HG03060 (cell line): ENCODE data around the gene CFAP57.
"Not testable (repeated sequence)": the region's sequence is repeated elsewhere in the genome, so short reads cannot be mapped to it uniquely, and the experiment has no call there.

ENCODE experiments used
- ATAC-seq: cut with Tn5 transposase; IDR thresholded peaks from one replicate; pipeline ENCODE4 v1.9.1; 2021; ENCODE audit warnings: low read depth, moderate number of reproducible peaks; ENCODE audit not compliant: unreplicated experiment

Gene CFAP57

DNA sequence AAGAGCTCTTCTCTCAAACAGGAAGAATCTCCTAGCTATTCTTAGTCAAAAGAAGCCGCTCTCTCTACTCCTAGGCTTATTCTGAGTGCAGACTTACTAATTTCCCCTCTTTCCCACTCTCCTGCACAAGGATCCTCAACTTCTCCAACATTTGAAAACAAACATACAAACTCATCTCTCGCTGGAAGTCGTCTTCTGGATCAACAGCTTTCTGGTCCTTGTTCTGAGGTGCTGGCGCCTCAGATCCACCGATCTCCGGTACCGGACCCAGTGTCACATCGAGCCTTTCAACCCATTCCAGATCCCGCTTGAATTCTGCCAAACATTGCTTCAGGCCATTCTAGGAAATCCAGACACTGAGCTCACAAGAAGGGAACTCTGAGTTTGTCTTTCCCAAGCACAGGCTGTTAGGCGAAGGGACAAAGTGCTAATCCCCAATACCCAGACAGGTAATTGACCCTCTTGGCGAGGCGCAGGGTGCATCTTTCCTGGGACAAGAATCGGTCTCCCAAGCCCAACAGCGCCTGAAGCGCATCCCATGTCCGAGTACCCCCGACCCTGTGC lies 736 bp upstream of the CFAP57 start:
- ATAC-seq: no peak

DNA sequence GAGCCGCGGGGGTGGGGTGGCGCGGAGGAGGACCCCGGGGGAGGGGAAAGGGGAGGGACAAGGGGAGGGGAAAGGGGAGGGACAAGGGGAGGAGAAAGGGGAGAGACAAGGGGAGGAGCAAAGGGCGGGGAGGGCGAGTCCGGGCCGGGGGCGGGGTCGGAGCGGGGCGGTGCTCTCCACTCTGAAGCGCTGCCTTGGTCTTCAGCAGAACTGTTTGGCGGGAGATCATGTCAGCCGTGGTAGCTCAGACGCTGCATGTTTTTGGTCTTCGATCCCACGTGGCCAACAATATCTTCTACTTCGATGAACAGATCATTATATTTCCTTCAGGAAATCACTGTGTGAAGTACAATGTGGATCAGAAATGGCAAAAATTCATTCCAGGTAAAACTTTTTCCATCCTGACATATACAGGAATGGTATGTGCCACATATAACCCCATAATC lies 420 bp downstream of the CFAP57 start:
- no peak for ATAC-seq

DNA sequence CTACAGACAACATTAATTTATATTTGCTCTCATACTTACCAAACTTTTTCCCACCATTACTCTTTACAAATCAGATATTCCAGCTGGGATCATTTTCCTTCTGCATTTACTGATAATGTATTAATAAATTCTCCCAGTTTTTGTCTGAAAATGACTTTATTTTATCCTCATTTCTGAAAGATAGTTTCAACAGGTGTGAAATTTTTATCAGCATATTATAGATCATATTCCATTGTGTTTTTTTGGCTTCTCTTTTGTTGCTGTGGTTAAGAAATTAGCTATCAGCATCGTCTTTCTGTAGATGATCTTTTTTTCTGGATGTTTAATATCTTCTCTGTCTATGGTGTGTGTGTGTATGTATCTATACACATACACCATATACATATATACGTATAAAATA lies 2.7 kb downstream of the CFAP57 start:
- ATAC-seq: no peak

DNA sequence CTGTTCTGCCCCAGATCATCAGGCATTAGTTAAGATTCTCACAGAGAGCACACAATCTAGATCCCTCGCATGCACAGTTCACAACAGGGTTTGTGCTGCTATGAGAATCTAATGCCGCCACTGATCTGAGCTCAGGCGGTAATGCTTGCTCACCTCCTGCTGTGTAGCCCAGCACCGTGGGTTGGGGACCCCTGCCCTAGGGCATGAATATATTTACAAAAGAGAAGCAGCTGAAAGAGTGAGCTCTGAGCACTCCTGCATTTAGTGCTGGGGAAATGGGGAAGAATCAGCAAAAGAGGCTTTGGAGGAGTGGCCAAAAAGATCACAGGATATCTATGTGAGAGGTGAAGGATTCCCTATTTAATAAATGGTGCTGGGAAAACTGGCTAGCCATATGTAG lies 5.6 kb downstream of the CFAP57 start:
- no peak for ATAC-seq

DNA sequence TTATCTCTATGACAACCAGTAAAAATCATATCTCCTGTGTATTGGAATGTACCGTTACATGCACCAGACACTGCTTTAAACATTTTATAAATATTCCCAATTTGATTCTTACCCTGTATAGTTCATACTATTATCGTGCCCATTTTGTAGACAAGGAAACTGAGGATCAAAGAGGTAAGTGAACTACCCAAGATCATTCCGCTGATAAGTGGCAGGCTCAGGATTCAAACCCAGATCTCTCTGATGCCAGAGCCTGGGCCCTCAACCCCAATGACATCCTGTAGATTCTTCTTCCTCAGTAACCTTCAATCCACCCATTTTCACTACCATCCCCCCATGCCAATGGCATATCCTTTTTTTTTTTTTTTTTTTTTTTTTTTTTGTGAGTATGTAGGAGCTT lies 12.3 kb downstream of the CFAP57 start:
- no peak for ATAC-seq

DNA sequence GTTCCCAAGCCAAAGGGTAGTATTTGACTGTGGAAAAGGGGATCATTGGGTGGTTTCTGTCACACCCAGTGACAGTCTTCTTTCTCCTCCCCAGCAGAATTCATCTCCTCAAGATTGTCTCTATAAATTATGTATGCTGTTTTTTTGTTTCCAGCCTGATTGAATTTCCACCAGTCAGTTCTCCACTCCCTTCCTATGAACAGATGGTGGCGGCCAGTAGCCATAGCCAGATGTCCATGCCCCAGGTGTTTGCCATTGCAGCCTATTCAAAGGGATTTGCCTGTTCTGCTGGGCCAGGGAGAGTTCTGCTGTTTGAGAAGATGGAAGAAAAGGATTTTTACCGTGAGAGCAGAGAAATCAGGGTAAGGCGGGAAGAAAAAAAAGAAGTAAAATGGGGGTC lies 12.9 kb downstream of the CFAP57 start:
- ATAC-seq: no peak

DNA sequence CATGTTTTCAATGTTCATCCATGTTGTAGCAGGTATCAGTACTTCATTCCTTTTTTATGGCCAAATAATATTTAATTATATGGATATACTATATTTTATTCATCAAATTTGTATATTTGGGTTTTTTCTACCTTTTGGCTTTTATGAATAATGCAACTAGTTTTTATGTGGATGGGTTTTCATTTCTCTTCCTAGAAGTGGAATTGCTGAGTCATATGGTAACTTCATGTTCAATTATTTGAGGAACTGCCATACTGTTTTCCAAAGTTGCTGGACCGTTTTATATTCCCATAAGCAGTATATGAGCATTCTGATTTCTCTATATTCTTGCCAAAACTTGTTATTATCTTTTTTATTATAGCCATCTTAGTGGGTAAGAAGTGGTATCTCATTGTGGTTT lies 16.0 kb downstream of the CFAP57 start:
- no peak for ATAC-seq

DNA sequence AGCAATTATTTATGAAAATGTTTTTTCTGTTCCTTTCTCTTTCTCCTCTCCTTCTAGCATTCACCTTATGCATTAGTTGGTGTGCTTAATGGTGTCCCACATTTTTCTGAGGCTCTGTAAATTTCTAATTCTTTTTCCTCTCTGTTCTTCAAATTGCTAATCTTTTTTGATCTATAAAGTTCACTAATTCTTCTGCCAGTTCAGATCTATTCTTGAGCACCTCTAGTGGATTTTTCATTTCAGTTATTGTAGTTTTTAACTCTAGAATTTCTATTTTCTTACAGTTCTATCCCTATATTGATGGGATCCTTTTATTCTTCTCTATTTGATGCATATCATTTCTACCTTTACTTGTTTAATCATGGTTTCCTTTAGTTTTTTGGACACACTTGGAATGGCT lies 22.4 kb downstream of the CFAP57 start:
- no peak for ATAC-seq

DNA sequence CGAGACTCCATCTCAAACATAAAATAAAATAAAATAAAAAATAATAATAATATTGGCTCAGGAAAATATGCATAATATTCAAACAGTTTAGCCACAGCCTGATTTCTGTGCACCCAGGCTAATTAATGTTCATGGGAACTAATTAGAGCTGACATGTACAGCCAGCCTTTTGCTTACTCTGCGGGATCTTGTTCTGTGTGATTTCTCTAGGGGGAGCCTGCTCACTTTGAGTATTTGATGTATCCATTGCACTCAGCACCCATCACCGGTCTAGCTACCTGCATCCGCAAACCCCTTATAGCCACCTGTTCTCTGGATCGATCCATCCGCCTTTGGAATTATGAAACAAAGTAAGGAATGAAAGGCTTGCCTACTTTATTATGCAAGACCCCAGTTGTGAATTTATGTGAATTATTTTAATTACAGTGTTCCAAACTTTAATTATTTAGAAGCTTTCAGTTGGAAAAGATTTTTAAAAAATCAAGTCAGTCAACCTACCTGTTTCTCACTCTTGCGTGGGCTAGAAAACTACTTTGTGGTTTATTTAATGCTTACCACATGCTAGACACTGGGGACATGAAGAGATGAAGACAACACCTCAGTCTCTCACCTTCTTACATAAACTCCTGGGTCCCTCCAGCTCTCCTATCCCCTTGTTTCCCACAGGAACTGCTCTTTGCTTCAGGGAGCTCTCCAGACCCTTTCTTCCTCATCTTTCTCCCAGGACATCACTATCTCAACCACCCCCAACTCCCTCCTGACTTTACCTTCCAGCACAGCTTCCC lies 25.4 kb downstream of the CFAP57 start:
- ATAC-seq: no peak

DNA sequence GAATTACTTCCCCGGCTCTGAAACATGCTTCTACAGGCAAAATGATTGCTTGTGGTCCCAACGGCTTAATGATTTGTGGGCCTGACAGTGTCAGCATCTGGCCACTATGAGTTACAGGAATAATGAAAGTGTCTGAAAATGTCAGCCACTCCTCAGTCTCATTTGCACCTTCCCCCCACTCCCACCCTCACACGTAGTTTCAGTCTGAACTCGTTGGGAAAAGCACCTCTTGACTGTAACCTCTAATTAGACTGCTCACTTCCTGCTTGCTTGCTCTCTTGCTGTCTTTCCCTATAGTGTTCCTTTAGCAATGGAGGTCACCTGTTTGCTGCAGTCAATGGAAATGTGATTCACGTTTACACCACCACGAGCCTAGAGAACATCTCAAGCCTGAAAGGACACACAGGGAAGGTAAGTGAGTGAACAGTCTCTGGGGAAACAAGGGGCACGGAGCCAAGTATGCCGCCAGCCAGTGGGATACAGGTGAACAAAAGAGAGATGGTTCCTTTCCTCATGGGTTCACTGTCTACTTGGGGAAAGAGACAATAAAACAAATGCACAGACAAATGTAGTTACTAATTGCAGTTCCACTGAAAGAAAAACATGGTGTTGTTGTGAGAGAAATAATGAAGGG lies 27.1 kb downstream of the CFAP57 start:
- no peak for ATAC-seq

DNA sequence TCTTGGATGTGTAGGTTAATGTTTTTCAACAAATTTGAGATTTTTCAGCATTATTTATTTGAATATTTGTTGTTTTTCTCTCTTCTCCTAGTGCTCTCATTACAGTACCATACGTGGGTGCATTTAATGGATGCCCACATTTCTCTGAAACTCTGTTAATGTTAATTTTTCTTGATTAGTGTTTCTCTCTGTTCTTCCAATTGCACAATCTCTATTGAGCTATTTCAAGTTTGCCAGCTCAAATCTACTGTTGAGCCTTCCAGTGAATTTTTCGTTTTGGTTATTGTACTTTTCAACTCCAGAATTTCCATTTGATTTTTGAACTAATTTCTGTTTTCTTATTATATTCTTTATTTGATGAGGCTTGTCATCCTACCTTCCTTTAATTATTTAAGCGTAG lies 31.7 kb downstream of the CFAP57 start:
- no peak for ATAC-seq

DNA sequence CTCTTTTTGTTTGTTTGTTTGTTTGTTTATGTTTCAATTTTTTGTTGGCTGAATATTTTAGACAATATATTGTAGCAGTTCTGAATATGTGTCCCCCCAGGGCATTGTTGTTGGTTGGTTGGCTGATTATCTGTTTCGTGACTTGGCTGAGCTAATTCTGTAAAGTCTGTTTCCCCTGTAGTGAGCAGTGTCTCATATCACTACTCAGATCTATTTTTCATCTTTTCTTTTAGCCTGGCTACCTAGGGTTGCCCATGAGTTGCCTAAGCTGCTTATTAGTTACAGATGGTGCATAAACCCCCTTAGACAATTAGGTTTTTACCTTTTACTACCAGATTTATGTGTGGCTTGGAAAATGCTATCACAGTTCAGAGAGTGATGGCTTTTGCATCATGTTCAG lies 32.3 kb downstream of the CFAP57 start:
- no peak for ATAC-seq

DNA sequence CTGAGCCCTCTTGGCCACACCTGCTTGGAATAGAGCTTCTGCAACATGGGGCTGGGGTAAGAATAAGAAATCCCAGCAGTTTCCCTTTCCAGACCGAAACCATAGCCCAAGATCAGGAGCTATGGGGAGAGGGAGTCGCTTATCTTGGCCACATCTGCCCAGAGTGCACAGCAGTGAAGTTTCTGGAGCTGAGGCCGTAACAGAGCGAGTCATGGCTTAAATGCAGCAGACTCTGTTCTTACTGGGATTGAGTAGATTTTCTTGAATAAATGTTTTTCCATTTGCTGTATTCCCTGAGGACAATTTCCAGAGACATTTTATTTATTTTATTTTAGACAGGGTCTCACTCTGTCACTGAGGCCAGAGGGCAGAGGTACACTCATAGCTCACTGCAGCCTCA lies 33.5 kb downstream of the CFAP57 start:
- ATAC-seq: no peak

DNA sequence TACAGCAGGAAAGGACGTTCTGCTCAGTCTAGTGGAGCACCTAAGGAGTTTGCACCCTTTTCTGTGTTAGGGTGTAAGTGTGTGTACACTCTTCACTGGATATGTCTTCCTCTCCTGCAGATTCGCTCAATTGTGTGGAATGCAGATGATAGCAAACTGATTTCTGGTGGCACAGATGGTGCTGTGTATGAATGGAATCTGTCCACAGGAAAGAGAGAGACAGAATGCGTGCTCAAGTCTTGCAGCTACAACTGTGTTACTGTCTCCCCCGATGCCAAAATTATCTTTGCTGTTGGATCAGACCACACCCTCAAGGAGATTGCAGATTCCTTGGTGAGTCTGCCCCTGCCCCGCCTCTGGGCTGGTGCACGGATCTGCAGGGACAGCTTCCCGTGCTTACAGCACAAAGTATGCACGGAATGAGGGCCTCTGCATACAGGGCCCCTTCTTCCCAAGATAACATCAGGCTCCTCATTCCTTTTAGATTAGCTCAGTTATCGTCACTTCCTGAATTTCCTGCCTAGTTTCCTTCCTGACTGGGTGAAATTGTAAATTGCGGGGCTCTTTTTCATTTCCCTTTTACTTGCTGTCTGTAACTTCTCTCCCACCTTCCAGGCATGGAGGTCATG lies 34.6 kb downstream of the CFAP57 start:
- ATAC-seq: no peak

DNA sequence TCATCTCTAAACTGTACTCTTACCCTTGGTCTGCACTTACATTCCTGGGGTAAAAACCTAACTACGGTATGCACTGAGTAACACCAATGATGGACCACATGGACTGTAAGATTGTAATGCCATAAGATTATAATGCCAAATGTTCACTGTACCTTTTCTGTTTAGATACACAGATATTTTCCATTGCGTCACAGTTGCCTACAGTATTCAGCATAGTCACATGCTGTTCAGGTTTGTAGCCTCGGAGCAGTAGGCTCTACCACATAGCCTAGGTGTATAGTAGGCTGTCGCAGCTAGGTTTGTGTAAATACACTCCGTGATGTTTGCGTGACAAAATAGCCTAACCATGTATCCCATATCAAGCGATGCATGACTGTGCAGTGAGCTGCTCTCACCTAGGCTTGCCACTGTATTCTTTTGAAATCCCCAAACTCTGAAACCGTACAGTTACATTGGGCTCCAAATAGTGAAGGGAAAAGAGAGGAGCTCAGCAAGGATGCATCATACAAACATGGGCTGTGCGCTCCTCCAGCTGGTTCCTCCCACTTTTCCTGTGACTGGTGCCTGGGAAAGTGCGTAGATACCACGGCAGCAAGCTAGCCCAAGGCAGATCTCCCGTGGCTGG lies 35.2 kb downstream of the CFAP57 start:
- ATAC-seq: no peak

DNA sequence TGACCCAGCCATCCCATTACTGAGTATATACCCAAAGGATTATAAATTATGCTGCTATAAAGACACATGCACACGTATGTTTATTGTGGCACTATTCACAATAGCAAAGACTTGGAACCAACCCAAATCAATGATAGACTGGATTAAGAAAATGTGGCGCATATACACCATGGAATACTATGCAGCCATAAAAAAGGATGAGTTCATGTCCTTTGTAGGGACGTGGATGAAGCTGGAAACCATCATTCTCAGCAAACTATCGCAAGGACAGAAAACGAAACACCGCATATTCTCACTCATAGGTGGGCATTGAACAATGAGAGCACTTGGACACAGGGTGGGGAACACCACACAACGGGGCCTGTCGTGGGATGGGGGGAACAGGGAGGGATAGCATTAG lies 36.1 kb downstream of the CFAP57 start:
- not testable (repeated sequence) for ATAC-seq

DNA sequence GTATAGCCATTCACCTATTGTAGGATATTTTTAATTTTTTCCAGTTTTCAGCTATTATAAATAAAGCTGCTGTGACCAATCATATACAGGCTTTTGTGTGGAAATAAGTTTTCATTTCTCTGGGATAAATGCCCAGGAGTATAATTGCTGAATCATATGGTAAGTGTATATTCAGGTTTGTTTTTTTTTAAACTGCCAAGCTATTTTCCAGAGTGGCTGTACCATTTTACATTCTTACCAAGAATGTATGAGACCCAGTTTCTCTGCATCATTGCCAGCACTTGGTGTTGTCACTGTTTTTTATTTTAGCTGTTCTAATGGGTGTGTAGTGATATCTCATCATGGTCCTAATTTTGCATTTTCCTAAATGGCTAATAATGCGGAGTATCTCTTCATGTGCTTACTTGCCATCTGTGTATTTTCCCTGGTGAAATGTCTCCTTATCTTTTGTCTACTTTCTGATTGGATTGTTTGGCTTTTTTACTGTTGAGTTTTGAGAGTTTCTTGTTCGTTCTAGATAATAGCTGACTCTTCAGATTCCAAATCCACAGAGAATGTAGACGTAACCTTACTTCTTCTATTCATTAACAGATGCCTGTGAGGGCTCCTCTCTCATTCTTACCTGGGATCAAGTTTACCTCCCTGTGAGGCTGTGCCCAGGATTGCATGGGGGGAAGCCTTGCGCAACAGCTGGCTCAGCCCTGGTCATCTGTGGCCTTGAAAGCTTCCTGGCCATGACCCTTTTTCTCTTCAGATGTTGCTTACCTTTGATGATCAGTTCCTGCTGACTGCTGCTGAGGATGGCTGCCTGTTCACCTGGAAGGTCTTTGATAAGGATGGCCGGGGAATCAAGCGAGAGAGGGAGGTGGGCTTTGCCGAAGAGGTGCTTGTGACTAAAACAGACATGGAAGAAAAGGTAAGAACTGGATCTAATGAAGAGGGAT lies 42.6 kb downstream of the CFAP57 start:
- ATAC-seq: no peak

DNA sequence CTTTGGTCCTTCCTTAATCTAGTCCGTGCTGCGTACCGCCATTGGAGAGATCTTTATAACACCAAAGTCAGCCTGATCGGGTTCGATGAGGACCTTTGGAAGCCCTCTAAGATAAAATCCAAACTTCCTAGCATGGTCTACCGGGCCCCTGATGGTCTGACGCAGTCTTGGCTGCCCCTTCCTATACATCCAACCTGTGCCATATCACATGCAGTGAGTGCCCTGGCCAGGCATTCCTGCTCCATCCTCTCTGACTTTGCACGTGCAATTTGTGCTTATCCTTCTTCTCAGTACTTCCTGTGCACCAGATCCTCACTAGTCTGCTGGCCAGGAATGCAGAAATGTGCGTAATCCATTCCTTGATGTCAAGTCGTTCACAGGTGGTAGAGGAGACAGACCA lies 45.6 kb downstream of the CFAP57 start:
- ATAC-seq: no peak

DNA sequence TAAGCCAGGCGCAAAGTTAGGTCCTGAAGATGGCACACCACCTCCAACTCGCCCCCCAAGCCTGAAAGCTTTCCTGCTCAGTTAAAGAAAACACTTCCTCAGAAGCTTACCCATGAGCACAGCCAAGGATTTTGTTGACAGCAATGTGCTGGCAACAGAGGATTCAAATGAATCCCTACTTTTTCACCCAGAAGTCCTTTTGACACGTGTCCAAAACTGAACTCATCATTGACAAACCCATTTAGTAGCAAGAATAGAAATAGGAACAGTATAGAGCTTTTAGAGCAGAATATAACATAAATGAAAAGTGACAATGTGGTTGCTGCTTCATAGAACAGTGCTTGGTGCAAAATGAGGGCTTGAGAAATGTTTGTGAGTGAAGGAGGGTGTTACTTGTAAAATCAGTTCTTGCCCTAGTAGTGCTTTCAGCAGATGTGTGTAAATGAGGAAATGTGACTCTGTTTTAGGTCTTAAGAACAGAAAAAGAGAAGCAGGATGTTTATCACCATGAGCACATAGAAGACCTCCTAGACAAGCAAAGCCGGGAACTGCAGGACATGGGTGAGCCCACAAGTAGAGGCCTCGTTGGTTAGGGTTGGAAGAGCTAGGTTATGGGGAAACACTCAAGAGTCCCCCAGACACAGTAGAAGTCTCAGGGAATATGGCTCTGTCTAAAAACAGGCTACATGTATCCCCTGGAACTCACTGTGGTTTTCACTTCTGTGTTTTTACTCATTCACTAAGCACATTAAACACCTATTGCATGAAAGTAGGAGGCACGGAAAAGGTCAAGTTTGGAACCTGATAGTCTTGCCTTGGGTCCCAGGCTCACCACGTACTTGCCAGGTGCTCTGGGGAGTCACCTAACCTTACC lies 49.0 kb downstream of the CFAP57 start:
- ATAC-seq: no peak
